OCI-LY7 (cell line): ENCODE data around the gene GREB1. TPM values are rescaled to one million over a fixed set of nuclear protein-coding genes. Genes with fewer than 3 reads are reported as not detected.

ENCODE experiments used
- BruUV-seq: library from RNA; stranded (reverse); fragments of 400-500 nt; replicated peaks from 2 replicates; lab custom pipeline; 2021; lab: Mats Ljungman, UMichigan
- CTCF ChIA-PET: fragments of 300-600 bp; sonication (Branson Sonifier 250); formaldehyde crosslinking; loops from one replicate; lab custom pipeline; 2022; ENCODE audit warnings: antibody characterized with exemption; ENCODE audit not compliant: unreplicated experiment; lab: Charles Lee
- POLR2A ChIA-PET: fragments of 300-600 bp; sonication (Branson Sonifier 250); formaldehyde crosslinking; loops from one replicate; lab custom pipeline; 2022; ENCODE audit warnings: antibody characterized with exemption; lab: Charles Lee
- DNase-seq: peaks from one replicate; pipeline ENCODE4 v3.0.0-alpha.2; 2015; ENCODE audit warnings: low spot score
- H2AFZ ChIP-seq: fragments of 200-600 bp; sonication (generic), shearing (Covaris generic); 2 replicates; pipeline ENCODE4 v1.6.1; 2014; ENCODE audit warnings: mild to moderate bottlenecking, antibody characterized with exemption, low read length, moderate library complexity
- H3K27ac ChIP-seq: fragments of 200-600 bp; sonication (generic); 2 replicates; pipeline ENCODE4 v1.5.1; 2014; ENCODE audit warnings: mixed run types, low read depth, mild to moderate bottlenecking, moderate library complexity, low read length, inconsistent platforms; ENCODE audit not compliant: poor library complexity, severe bottlenecking
- H3K36me3 ChIP-seq: fragments of 200-600 bp; sonication (generic); 2 replicates; pipeline ENCODE4 v1.6.1; 2014; ENCODE audit warnings: mild to moderate bottlenecking, antibody characterized with exemption, low read length, moderate library complexity, mixed read lengths; ENCODE audit not compliant: insufficient read depth
- H3K4me1 ChIP-seq: fragments of 200-600 bp; sonication (generic); 2 replicates; pipeline ENCODE4 v1.5.1; 2014; ENCODE audit warnings: mild to moderate bottlenecking, low read length; ENCODE audit not compliant: insufficient read depth, poor library complexity, severe bottlenecking
- H3K4me2 ChIP-seq: fragments of 200-600 bp; sonication (generic); 2 replicates; pipeline ENCODE4 v1.6.1; 2014; ENCODE audit warnings: mild to moderate bottlenecking, low read length
- H3K4me3 ChIP-seq: fragments of 200-600 bp; sonication (generic); 2 replicates; pipeline ENCODE4 v1.5.1; 2014; ENCODE audit warnings: mild to moderate bottlenecking, low read depth, low read length; ENCODE audit not compliant: poor library complexity, severe bottlenecking
- H3K79me2 ChIP-seq: fragments of 200-600 bp; sonication (generic); 2 replicates; pipeline ENCODE4 v1.6.1; 2016; ENCODE audit warnings: low read depth, mild to moderate bottlenecking, low read length, moderate library complexity, mixed read lengths; ENCODE audit not compliant: insufficient read depth
- H3K9me2 ChIP-seq: fragments of 200-600 bp; sonication (generic); 2 replicates; pipeline ENCODE4 v1.6.1; 2016; ENCODE audit warnings: mild to moderate bottlenecking, low read length, mixed read lengths; ENCODE audit not compliant: insufficient read depth
- H3K9me3 ChIP-seq: fragments of 200-600 bp; sonication (generic); 2 replicates; pipeline ENCODE4 v1.6.1; 2014; ENCODE audit warnings: mild to moderate bottlenecking, mixed run types, low read length, mixed read lengths
- H4K20me1 ChIP-seq: fragments of 200-600 bp; sonication (generic); 2 replicates; pipeline ENCODE4 v1.6.1; 2014; ENCODE audit warnings: mild to moderate bottlenecking, antibody characterized with exemption, low read length, moderate library complexity, mixed read lengths; ENCODE audit not compliant: insufficient read depth
- CTCF ChIP-seq: fragments of 200-600 bp; sonication (generic); conservative IDR thresholded peaks from 2 replicates; pipeline ENCODE4 v1.5.1; 2014; ENCODE audit warnings: mild to moderate bottlenecking, antibody characterized with exemption, low read length, moderate library complexity, mixed read lengths
- EZH2phosphoT487 ChIP-seq: fragments of 200-600 bp; sonication (generic); IDR thresholded peaks from 2 replicates; pipeline ENCODE4 v1.6.1; 2018; ENCODE audit warnings: low read depth, borderline replicate concordance, mild to moderate bottlenecking, mixed run types, antibody characterized with exemption, low read length, moderate library complexity, mixed read lengths
- intact Hi-C: fragments of 100-400 bp; cut with micrococcal nuclease; formaldehyde crosslinking; loops from one replicate; pipeline ENCODE4 v1.10.0; 2022; ENCODE audit not compliant: unreplicated experiment
- total RNA-seq, 2 experiments: library from RNA; depleted of rRNA in 1 of 2; stranded (reverse); fragments of >200 nt in 1 of 2; shearing (Covaris generic) in 1 of 2; gene quantifications; 2 replicates each; pipeline ENCODE4 v1.2.3, GENCODE V29; 2014 to 2022

GREB1 gene
- total RNA-seq, 2 experiments from 2014 or later, result 3.5 to 8.4 TPM

GRCh38 chr2:11651856-11652548, 118.2 kb downstream of the GREB1 start:
- ChIA-PET POLR2A (no interaction called here), CTCF (no interaction called here)
- no peak for TF ChIP-seq EZH2phosphoT487
- TF ChIP-seq CTCF, result no peak
- Histone ChIP-seq H3K27ac (no peak overlapping the region), H3K36me3 (no peaks in the 10 kb centered on the region), H3K9me2 (no peaks in the 10 kb centered on the region), H3K79me2 (no peaks in the 10 kb centered on the region), H4K20me1 (no peaks in the 10 kb centered on the region), H3K4me1 (no peaks in the 10 kb centered on the region), H3K9me3 (no peaks in the 10 kb centered on the region), H3K4me2 (no peak overlapping the region), H3K4me3 (no peak overlapping the region), H2AFZ (no peak overlapping the region)
- DNase-seq, result no peak
- BruUV-seq, result no TSS peak
- intact Hi-C loops, result no loop called here

- no peaks in the 10 kb centered on the region for H4K20me1 ChIP-seq
- H3K27ac ChIP-seq, result no peak overlapping the region
- H3K9me2 ChIP-seq, result no peaks in the 10 kb centered on the region
- no peak overlapping the region for H3K4me3 ChIP-seq
- ChIA-PET CTCF (no interaction called here), POLR2A (no interaction called here)
- H2AFZ ChIP-seq, result no peak overlapping the region
- TF ChIP-seq CTCF (no peak), EZH2phosphoT487 (no peak)
- no peaks in the 10 kb centered on the region for H3K36me3 ChIP-seq
- H3K4me1 ChIP-seq, result no peaks in the 10 kb centered on the region
- no peaks in the 10 kb centered on the region for H3K79me2 ChIP-seq
- intact Hi-C loops, result no loop called here
- no peaks in the 10 kb centered on the region for H3K9me3 ChIP-seq
- no peak overlapping the region for H3K4me2 ChIP-seq
- BruUV-seq, result no TSS peak
- no peak for DNase-seq
Measured at GRCh38 chr2:11652553-11652952, 118.7 kb downstream of the GREB1 start.

GRCh38 chr2:11655495-11655894, 121.7 kb downstream of the GREB1 start:
- CTCF ChIA-PET, result no interaction called here

More at GRCh38 chr2:11655495-11655894, 121.7 kb downstream of the GREB1 start:
- no peaks in the 10 kb centered on the region for H4K20me1 ChIP-seq
- H3K27ac ChIP-seq, result no peak overlapping the region
- no peak for TF ChIP-seq EZH2phosphoT487
- no peak for TF ChIP-seq CTCF
- H3K36me3 ChIP-seq, result no peaks in the 10 kb centered on the region
- intact Hi-C loops, result no loop called here
- POLR2A ChIA-PET, result no interaction called here
- H3K79me2 ChIP-seq, result no peaks in the 10 kb centered on the region
- H3K9me2 ChIP-seq, result no peaks in the 10 kb centered on the region
- no peaks in the 10 kb centered on the region for H3K4me1 ChIP-seq
- H3K4me2 ChIP-seq, result no peak overlapping the region
- BruUV-seq, result no TSS peak
- H2AFZ ChIP-seq, result no peak overlapping the region
- H3K9me3 ChIP-seq, result no peaks in the 10 kb centered on the region
- no peak for DNase-seq
- H3K4me3 ChIP-seq, result no peak overlapping the region
